Hepatocyte (in vitro differentiated cells): ENCODE measurements around the gene DGKZ.

Experiments
- EZH2 ChIP-seq: fragments of 200-600 bp; sonication (generic); IDR thresholded peaks from 2 replicates; pipeline ENCODE4 v1.6.1; 2016; ENCODE audit warnings: antibody characterized with exemption, mild to moderate bottlenecking, borderline replicate concordance
- EZH2phosphoT487 ChIP-seq: fragments of 200-600 bp; sonication (generic); IDR thresholded peaks from one replicate; pipeline ENCODE4 v1.6.1; 2018; ENCODE audit warnings: antibody characterized with exemption, mild to moderate bottlenecking, low read depth, moderate library complexity; ENCODE audit not compliant: unreplicated experiment, severe bottlenecking
- TF ChIP-seq, protein P1 (sequence below): fragments of 200-600 bp; sonication (generic); IDR thresholded peaks from 2 replicates; pipeline ENCODE4 v1.5.1; 2016; ENCODE audit warnings: antibody characterized with exemption, mild to moderate bottlenecking; ENCODE audit not compliant: poor library complexity

DNA sequence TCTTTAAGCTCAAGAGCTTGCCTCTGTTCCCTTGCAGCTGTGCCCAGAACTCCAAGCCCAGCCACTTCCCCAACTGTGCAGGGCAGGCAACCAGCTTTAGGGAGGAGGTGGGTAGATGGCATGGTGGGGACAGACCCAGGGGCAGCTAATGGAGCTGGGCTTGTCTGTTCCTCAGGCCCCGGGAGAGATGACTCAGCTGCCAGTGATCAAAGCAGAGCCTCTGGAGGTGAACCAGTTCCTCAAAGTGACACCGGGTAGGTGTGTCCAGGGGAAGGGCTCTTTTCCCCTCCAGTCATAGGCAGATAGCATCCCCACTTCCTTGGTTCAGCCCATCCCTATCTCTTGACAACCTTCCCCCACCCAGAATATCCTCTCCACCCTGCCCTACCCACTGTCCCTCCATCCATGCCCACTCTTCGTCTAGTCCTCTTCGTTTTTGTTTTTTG lies 37.4 kb upstream of the DGKZ start:
- TF ChIP-seq, protein P1, sequence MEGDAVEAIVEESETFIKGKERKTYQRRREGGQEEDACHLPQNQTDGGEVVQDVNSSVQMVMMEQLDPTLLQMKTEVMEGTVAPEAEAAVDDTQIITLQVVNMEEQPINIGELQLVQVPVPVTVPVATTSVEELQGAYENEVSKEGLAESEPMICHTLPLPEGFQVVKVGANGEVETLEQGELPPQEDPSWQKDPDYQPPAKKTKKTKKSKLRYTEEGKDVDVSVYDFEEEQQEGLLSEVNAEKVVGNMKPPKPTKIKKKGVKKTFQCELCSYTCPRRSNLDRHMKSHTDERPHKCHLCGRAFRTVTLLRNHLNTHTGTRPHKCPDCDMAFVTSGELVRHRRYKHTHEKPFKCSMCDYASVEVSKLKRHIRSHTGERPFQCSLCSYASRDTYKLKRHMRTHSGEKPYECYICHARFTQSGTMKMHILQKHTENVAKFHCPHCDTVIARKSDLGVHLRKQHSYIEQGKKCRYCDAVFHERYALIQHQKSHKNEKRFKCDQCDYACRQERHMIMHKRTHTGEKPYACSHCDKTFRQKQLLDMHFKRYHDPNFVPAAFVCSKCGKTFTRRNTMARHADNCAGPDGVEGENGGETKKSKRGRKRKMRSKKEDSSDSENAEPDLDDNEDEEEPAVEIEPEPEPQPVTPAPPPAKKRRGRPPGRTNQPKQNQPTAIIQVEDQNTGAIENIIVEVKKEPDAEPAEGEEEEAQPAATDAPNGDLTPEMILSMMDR, result no peak
- no peak for TF ChIP-seq EZH2
- no peak for TF ChIP-seq EZH2phosphoT487
